ENCODE results near the gene CRB3. TPM values are rescaled to one million over a fixed set of nuclear protein-coding genes. Genes with fewer than 3 reads are reported as not detected.

CRB3 gene
- total and polyA plus RNA-seq, 2 experiments from 2014 or later: 11.8 to 44.4 TPM

DNA sequence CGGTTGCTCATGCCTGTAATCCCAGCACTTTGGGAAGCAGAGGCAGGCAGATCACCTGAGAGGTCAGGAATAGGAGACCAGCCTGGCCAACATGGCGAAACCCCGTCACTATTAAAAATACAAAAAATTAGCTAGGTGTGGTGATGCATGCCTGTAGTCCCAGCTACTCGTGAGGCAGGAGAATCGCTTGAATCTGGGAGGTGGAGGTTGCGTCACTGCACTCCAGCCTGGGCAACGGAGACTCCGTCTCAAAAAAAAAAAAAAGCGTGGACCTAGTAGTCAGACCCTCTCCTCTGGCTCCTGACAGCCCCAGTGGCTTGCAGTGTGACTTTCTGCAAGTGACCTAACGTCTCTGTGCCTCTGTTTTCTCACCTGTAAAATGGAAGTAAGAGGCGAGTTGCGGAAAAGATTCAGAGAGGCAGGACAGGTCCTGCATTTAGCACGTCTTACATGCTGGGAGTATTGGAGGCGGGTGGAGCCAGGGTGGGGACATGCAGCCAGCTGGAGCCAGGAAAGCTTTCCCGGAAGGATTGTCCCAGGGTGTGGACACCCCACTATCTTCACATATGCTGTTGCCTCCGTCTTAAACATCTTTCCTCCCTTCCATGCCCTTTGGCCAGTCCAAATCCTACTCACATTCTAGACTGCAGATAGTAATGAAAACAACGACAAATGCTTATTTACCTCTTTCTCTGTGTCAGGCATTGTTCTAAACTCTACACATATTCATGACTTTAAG, 35.1 kb downstream of the CRB3 start:
- Histone ChIP-seq H3K9me2 (ENCODE audit: insufficient read depth) (no peaks in the 10 kb centered on the region), H3K36me3 (ENCODE audit: insufficient read depth) (no peaks in the 10 kb centered on the region), H3K4me1 (ENCODE audit: insufficient read depth) (peaks cover 6% of the 10 kb centered on the region; the same call in 1 of the 2 replicates), H3K79me2 (replicated peaks; ENCODE audit: insufficient read depth) (no peaks in the 10 kb centered on the region), H4K20me1 (replicated peaks; ENCODE audit: insufficient read depth) (no peaks in the 10 kb centered on the region), H3F3A (replicated peaks; ENCODE audit: low read depth) (no peaks in the 10 kb centered on the region), H3K27ac (ENCODE audit: low read depth) (no peak overlapping the region), H3K4me2 (no peak overlapping the region), H3K4me3 (no peak overlapping the region), H3K27me3 (ENCODE audit: insufficient read depth) (peaks cover 10% of the 10 kb centered on the region; the same call in 1 of the 2 replicates), H2AFZ (no peak overlapping the region)
- TF ChIP-seq STAT1 (IDR thresholded peaks at IDR 0.05; ENCODE audit: unreplicated experiment) (no peak), ZNF114 (CRISPR knock-in tag; IDR thresholded peaks at IDR 0.05) (no peak), NANOG (IDR thresholded peaks at IDR 0.05; ENCODE audit: borderline replicate concordance) (no peak), JUNB (IDR thresholded peaks at IDR 0.05; ENCODE audit: unreplicated experiment) (no peak), ZNF331 (CRISPR knock-in tag; IDR thresholded peaks at IDR 0.05; ENCODE audit: low read depth) (no peak), EZH2 (IDR thresholded peaks at IDR 0.05; ENCODE audit: low read depth, unreplicated experiment) (no peak), ETS1 (IDR thresholded peaks at IDR 0.05) (no peak), CREB1 (CRISPR knock-in tag; IDR thresholded peaks at IDR 0.05; ENCODE audit: low read depth) (no peak), POLR2AphosphoS5 (IDR thresholded peaks at IDR 0.05; ENCODE audit: low read depth) (no peak), EZH2phosphoT487 (IDR thresholded peaks at IDR 0.05; ENCODE audit: unreplicated experiment) (no peak)
- TF ChIP-seq, protein P1, sequence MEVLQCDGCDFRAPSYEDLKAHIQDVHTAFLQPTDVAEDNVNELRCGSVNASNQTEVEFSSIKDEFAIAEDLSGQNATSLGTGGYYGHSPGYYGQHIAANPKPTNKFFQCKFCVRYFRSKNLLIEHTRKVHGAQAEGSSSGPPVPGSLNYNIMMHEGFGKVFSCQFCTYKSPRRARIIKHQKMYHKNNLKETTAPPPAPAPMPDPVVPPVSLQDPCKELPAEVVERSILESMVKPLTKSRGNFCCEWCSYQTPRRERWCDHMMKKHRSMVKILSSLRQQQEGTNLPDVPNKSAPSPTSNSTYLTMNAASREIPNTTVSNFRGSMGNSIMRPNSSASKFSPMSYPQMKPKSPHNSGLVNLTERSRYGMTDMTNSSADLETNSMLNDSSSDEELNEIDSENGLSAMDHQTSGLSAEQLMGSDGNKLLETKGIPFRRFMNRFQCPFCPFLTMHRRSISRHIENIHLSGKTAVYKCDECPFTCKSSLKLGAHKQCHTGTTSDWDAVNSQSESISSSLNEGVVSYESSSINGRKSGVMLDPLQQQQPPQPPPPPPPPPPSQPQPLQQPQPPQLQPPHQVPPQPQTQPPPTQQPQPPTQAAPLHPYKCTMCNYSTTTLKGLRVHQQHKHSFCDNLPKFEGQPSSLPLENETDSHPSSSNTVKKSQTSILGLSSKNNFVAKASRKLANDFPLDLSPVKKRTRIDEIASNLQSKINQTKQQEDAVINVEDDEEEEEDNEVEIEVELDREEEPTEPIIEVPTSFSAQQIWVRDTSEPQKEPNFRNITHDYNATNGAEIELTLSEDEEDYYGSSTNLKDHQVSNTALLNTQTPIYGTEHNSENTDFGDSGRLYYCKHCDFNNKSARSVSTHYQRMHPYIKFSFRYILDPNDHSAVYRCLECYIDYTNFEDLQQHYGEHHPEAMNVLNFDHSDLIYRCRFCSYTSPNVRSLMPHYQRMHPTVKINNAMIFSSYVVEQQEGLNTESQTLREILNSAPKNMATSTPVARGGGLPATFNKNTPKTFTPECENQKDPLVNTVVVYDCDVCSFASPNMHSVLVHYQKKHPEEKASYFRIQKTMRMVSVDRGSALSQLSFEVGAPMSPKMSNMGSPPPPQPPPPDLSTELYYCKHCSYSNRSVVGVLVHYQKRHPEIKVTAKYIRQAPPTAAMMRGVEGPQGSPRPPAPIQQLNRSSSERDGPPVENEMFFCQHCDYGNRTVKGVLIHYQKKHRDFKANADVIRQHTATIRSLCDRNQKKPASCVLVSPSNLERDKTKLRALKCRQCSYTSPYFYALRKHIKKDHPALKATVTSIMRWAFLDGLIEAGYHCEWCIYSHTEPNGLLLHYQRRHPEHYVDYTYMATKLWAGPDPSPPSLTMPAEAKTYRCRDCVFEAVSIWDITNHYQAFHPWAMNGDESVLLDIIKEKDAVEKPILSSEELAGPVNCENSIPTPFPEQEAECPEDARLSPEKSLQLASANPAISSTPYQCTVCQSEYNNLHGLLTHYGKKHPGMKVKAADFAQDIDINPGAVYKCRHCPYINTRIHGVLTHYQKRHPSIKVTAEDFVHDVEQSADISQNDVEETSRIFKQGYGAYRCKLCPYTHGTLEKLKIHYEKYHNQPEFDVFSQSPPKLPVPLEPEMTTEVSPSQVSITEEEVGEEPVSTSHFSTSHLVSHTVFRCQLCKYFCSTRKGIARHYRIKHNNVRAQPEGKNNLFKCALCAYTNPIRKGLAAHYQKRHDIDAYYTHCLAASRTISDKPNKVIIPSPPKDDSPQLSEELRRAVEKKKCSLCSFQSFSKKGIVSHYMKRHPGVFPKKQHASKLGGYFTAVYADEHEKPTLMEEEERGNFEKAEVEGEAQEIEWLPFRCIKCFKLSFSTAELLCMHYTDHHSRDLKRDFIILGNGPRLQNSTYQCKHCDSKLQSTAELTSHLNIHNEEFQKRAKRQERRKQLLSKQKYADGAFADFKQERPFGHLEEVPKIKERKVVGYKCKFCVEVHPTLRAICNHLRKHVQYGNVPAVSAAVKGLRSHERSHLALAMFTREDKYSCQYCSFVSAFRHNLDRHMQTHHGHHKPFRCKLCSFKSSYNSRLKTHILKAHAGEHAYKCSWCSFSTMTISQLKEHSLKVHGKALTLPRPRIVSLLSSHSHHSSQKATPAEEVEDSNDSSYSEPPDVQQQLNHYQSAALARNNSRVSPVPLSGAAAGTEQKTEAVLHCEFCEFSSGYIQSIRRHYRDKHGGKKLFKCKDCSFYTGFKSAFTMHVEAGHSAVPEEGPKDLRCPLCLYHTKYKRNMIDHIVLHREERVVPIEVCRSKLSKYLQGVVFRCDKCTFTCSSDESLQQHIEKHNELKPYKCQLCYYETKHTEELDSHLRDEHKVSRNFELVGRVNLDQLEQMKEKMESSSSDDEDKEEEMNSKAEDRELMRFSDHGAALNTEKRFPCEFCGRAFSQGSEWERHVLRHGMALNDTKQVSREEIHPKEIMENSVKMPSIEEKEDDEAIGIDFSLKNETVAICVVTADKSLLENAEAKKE (CRISPR knock-in tag; IDR thresholded peaks at IDR 0.05): no peak
- TF ChIP-seq, protein P2, sequence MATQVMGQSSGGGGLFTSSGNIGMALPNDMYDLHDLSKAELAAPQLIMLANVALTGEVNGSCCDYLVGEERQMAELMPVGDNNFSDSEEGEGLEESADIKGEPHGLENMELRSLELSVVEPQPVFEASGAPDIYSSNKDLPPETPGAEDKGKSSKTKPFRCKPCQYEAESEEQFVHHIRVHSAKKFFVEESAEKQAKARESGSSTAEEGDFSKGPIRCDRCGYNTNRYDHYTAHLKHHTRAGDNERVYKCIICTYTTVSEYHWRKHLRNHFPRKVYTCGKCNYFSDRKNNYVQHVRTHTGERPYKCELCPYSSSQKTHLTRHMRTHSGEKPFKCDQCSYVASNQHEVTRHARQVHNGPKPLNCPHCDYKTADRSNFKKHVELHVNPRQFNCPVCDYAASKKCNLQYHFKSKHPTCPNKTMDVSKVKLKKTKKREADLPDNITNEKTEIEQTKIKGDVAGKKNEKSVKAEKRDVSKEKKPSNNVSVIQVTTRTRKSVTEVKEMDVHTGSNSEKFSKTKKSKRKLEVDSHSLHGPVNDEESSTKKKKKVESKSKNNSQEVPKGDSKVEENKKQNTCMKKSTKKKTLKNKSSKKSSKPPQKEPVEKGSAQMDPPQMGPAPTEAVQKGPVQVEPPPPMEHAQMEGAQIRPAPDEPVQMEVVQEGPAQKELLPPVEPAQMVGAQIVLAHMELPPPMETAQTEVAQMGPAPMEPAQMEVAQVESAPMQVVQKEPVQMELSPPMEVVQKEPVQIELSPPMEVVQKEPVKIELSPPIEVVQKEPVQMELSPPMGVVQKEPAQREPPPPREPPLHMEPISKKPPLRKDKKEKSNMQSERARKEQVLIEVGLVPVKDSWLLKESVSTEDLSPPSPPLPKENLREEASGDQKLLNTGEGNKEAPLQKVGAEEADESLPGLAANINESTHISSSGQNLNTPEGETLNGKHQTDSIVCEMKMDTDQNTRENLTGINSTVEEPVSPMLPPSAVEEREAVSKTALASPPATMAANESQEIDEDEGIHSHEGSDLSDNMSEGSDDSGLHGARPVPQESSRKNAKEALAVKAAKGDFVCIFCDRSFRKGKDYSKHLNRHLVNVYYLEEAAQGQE (IDR thresholded peaks at IDR 0.05; ENCODE audit: unreplicated experiment): no peak
- TF ChIP-seq, protein P3, sequence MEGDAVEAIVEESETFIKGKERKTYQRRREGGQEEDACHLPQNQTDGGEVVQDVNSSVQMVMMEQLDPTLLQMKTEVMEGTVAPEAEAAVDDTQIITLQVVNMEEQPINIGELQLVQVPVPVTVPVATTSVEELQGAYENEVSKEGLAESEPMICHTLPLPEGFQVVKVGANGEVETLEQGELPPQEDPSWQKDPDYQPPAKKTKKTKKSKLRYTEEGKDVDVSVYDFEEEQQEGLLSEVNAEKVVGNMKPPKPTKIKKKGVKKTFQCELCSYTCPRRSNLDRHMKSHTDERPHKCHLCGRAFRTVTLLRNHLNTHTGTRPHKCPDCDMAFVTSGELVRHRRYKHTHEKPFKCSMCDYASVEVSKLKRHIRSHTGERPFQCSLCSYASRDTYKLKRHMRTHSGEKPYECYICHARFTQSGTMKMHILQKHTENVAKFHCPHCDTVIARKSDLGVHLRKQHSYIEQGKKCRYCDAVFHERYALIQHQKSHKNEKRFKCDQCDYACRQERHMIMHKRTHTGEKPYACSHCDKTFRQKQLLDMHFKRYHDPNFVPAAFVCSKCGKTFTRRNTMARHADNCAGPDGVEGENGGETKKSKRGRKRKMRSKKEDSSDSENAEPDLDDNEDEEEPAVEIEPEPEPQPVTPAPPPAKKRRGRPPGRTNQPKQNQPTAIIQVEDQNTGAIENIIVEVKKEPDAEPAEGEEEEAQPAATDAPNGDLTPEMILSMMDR (conservative IDR thresholded peaks at IDR 0.05; ENCODE audit: low read depth in 2 of 2): no peak
- H3K9me3 Mint-ChIP-seq: no peaks in the 10 kb centered on the region; the same call in 1 of the 3 replicates
- ATAC-seq: no peak
- no peak overlapping the region for H3K4me3 Mint-ChIP-seq
- no peak for DNase-seq (ENCODE audit: low spot score)
- no peaks in the 10 kb centered on the region; the same call in 1 of the 3 replicates for H3K36me3 Mint-ChIP-seq (ENCODE audit: low read depth)
- no peak overlapping the region for H3K27ac Mint-ChIP-seq
- H3K4me1 Mint-ChIP-seq: peaks cover 10% of the 10 kb centered on the region
- peaks cover 19% of the 10 kb centered on the region for H3K27me3 Mint-ChIP-seq (ENCODE audit: insufficient read depth, low read depth, poor library complexity)

All from GM23338 (cell line).